ENCODE measurements around the gene FCRL2.

DNA sequence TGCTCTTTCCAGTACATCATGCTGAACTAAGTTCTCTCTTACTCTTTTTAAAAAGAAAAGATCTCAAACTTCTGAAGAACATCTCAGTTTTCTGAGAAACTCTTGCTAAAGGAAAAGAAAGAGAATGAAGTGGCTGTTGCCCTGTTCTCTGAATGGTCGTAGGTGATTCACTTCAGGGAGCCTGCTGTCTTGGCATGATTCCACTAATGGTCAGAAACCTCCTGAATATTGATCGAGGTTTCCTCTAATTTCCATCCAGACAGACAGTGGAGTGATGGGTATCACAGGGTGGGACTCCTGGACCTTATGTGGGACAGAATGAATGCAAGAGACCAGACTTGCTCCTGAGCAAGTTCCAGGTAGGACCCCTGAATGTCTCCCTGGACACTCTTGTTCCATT is 2.5 kb downstream of the FCRL2 start:
- TF ChIP-seq, protein P1, sequence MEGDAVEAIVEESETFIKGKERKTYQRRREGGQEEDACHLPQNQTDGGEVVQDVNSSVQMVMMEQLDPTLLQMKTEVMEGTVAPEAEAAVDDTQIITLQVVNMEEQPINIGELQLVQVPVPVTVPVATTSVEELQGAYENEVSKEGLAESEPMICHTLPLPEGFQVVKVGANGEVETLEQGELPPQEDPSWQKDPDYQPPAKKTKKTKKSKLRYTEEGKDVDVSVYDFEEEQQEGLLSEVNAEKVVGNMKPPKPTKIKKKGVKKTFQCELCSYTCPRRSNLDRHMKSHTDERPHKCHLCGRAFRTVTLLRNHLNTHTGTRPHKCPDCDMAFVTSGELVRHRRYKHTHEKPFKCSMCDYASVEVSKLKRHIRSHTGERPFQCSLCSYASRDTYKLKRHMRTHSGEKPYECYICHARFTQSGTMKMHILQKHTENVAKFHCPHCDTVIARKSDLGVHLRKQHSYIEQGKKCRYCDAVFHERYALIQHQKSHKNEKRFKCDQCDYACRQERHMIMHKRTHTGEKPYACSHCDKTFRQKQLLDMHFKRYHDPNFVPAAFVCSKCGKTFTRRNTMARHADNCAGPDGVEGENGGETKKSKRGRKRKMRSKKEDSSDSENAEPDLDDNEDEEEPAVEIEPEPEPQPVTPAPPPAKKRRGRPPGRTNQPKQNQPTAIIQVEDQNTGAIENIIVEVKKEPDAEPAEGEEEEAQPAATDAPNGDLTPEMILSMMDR (IDR thresholded peaks at IDR 0.05; ENCODE audit: poor library complexity), result no peak
- TF ChIP-seq EZH2phosphoT487 (IDR thresholded peaks at IDR 0.05; ENCODE audit: low read depth, severe bottlenecking, unreplicated experiment), result no peak
